NT2/D1 (cell line): ENCODE data around the gene DND1.

Source experiments
- SUZ12 ChIP-seq: IDR thresholded peaks from 2 replicates; pipeline ENCODE4 v1.6.1; 2011; ENCODE audit not compliant: insufficient read length, insufficient read depth; ENCODE audit errors: extremely low read depth
- YY1 ChIP-seq: IDR thresholded peaks from 2 replicates; pipeline ENCODE4 v1.6.1; 2011; ENCODE audit not compliant: insufficient read length, insufficient read depth
- ZNF274 ChIP-seq: IDR thresholded peaks from 2 replicates; pipeline ENCODE4 v1.6.1; 2011; ENCODE audit warnings: mild to moderate bottlenecking, low read depth, low read length

- no peak for TF ChIP-seq SUZ12
- TF ChIP-seq ZNF274, result no peak
- no peak for TF ChIP-seq YY1
These were observed 37.6 kb upstream of the DND1 start for GRCh38 chr5:140710899-140711552.
